Measurements from ENCODE around the gene DSCAML1.
A peak's percentile ranks its signal among the peaks of the same experiment; 100 is the strongest.

Gene DSCAML1

DNA sequence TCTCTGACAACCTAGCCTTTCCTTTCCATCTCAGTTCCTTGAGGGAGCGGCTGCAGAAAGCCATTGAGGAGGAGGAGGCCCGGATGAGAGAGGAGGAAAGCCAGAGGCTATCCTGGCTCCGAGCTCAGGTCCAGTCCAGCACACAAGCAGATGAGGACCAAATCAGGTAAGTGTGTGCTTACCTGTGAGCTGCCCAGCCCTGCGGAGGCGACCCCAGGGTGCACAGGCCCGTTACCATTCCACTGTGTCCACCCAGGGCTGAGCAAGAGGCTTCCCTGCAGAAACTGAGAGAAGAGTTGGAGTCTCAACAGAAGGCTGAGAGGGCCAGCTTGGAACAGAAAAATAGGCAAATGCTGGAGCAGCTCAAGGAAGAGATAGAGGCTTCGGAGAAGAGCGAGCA, 406.3 kb downstream of the DSCAML1 start:
- DNase-seq = no peak

DNA sequence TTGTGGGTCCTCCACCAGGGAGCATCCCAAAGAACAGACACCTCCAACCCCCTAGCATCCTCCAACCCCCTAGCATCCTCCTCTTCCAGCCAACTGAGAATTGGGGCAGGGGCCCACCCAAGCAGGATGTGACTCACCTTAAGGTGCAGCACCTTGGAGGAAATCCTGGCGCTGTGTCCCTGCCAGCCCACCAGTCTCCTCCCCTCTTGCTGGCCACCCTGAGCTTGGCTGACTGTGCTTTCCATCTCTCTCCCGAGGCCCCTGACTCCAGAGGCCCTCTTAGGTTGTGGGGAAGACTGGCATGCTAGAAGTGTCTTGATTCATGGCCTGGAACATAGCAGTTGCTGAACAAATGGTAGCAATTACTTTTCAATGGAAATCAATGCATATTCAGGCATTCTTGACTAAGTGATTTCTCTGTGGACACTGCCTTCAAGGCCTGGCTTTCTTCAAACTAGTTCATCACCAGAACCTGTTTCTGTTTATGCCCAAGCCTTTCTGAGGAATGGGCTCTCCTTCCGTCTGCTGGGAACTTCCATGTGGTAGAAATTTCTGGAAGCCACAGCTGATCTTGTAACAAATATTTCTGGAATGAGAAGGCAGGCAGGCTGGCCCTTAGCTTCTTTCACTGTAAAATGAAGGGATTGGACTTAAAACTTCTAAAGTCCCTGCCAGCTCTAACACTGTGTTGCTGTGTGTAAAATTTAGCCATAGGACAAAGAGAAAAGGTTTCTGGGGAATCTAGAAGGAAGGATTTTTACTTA, 408.8 kb downstream of the DSCAML1 start:
- DNase-seq = no peak

DNA sequence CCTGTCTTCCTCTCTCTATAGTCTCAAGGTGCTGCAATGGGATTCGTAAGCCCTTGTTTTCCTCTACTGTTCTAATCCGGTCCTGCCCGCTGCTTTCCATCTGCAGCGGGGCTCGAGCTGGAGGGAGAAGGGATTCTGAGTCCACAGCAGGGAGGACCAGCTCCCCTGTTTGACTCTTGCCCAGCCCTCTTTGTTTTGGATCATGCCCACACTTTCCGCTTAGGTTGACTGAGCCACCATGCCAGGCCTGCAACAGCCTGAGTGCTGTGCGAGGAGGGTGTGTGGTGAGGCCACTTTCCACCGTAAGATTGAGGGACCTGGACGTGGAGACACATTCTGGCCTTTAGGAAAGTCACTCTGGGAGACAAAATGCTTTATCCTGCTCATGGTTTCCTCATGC, 411.1 kb downstream of the DSCAML1 start:
- no peak for DNase-seq

DNA sequence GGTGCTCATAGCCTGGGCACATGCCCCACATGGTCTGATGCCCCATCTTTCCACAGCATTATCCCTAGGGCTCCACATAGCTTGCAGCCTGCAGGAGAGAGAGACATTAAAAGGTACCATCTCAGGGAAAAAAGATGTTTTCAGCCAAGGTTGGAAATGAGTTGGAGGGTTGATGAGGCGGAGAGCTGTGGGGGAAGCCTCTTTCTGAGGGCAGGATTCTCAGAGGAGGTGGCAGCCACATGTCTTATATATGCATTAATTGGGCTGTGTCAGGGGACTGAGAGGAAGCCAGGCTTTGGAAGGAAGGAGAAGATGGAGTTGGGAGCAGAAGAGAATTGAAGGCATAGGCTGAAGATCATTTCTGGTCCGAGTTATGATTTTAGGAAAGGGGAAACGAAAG, 411.5 kb downstream of the DSCAML1 start:
- no peak for DNase-seq

DNA sequence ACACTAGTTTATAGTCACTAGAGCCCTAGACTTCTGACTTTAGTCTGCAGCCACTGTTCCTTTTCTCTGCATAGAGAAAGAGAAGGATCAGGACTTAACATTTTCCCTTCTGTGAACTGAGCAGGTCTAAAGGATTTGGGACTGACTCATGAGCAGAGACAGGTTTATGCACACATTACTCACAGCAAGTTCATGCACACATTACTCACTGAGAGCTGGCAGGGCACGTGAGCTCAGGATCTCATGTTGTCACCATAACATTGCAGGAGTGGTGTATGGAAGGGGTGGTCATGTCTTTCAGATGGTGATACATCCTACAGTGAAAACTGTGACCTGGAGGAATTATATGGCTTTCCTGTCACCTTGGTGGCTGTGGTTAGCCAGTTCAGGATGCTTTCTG, 413.0 kb downstream of the DSCAML1 start:
- no peak for DNase-seq

DNA sequence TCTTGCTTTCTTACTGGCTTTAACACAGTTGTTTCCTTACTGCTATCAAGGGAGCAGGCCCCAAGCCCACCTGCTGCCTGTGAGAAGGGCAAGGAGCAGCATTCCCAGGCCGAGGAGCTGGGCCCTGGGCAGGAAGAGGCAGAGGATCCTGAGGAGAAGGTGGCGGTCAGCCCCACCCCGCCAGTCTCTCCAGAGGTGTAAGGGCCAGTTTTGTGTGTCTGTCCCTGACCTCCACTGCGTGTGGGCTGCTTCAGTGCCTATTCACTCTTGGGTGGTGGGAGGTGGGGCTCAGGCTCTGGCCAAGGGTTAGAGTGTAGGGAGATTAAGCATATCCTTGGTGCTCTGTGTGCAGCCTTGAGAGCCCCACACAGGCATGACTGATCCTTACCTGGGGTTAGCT, 414.3 kb downstream of the DSCAML1 start:
- DNase-seq = no peak

DNA sequence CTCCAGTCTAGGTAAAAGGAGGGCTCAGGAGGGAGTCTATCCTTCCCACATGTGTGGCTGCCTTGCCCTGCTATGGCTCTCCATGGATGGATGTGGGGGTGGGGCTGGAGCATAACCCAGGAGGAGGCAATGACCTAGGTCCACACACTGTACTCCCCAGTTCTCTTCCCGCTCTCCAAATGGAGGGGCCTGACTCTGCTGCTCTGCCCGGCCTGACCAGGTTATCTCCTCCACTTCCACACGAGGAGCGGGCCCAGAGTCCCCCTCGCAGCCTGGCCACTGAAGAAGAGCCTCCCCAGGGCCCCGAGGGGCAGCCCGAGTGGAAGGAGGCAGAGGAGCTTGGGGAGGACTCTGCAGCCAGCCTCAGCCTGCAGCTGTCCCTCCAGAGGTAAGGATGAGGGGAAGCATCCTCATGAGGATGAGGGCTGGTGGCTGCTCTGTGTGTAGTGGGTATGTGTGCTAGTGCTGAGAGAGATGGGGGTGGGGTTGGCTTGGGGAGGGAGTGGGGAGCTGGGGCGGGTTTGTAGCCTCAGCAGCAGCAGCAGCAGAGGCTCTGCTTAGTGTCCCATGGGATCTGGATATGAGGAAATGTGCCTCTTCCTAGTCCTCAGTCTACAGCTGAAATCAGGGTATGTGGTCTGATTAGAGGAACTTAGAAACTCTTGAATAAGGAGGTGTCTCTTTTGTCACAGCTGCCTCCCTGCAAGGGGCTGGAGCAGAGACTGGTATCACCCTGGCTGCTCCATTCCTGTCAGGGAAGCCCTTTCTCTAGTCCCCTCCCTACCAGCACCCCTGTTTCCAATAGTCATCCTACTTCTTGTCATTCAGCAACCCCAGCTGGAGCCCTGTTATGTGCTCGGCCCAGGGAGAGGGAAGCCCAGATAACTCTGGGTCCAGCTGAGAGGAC, 415.3 kb downstream of the DSCAML1 start:
- no peak for DNase-seq

DNA sequence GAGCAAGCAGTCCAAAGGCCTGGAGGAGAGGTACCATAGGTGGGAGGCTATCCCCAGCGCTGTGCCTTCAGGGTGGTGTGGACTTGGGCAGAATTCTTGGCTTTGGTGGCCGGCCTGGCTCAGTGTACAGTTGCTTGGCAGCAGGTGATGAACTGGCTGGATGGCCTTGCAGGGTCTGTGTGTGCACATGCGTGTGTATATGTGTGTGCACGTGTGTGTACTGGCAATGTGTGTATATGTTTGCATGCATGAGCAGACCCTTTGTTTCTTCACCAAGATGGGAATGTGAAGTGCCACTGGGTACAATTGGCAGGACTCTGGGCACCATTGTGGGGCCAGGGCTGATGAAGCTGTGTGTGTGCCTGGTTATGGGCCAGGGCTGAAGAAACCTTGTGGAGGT, 416.3 kb downstream of the DSCAML1 start:
- no peak for DNase-seq

DNA sequence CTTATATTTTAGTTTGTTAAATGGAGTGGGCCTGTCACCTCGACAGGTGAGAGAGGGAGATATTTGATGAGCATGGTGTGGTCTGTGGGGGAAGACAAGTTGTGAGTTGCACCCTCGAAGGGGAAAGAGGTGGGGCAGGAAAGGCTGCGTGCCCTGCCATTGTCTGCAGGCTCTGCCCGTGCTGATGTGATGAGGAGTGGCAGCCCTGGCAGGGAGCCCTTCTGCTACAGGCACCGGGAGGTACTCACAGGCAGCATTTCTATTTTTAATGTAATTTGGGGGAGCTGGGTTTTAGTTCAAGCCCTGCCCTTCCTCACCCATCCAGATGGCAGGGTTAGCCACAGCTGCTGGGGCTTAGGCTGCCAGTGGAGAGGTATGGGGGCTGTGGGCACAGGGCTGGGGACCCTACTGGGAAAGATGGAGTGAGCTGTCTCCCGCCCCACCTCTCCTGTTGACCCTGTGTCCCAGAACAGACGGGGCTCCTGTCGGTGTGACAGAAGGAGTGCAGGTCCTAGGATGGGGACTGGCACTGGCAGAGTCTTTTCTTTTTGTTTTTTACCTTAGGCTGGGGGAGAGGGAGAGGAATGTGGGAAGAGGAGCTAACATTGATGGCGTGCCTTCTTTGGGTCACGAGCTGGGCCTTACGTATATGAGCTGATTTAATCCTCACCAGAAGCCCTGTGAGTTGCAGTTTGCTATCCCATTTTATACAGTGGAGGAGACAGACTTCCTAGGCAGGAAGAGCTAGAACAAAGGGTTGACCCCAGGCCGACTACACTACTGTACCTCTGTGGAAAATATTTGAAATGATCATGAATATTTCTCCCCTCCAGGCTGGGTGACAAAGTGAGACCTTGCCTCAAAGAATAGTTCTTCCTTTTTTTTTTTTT, 417.8 kb downstream of the DSCAML1 start:
- peak; percentile 36 for DNase-seq

Measured in NCI-H69 (cell line).